ENCODE measurements around the gene POLR1G. TPM values are rescaled to one million over a fixed set of nuclear protein-coding genes. Genes with fewer than 3 reads are reported as not detected.
A peak's percentile ranks its signal among the peaks of the same experiment; 100 is the strongest.
"Not testable (repeated sequence)": the region's sequence is repeated elsewhere in the genome, so short reads cannot be mapped to it uniquely, and the experiment has no call there.

POLR1G gene
- total RNA-seq, 1 donor from 2014 or later = 25.3 TPM

- peaks cover 26% of the 10 kb centered on the region for H3K27me3 Mint-ChIP-seq (ENCODE audit: insufficient read depth)
- H3K4me3 Mint-ChIP-seq; H3K9me3 Mint-ChIP-seq; H3K27ac Mint-ChIP-seq; intact Hi-C loops (cut with micrococcal nuclease); DNase-seq (ENCODE audit: low spot score); H3K36me3 Mint-ChIP-seq (ENCODE audit: low read depth); H3K4me1 Mint-ChIP-seq (ENCODE audit: low read depth): not testable (repeated sequence)
Measured at GRCh38 chr19:45429896-45430295, 23.5 kb downstream of the POLR1G start.

GRCh38 chr19:45431008-45431407 is 24.6 kb downstream of the POLR1G start:
- H3K4me1 Mint-ChIP-seq (ENCODE audit: low read depth); intact Hi-C loops (cut with micrococcal nuclease); H3K9me3 Mint-ChIP-seq; H3K36me3 Mint-ChIP-seq (ENCODE audit: low read depth); H3K4me3 Mint-ChIP-seq; H3K27ac Mint-ChIP-seq; DNase-seq (ENCODE audit: low spot score): not testable (repeated sequence)
- peaks cover 29% of the 10 kb centered on the region for H3K27me3 Mint-ChIP-seq (ENCODE audit: insufficient read depth)

GRCh38 chr19:45432543-45432942 is 26.1 kb downstream of the POLR1G start:
- intact Hi-C loops (cut with micrococcal nuclease) = not testable (repeated sequence)

GRCh38 chr19:45437328-45437727 is 30.9 kb downstream of the POLR1G start:
- H3K27me3 Mint-ChIP-seq (ENCODE audit: insufficient read depth) = peaks cover 3% of the 10 kb centered on the region
- intact Hi-C loops (cut with micrococcal nuclease) = no loop called here
- H3K4me3 Mint-ChIP-seq = no peak overlapping the region
- no peaks in the 10 kb centered on the region for H3K9me3 Mint-ChIP-seq
- DNase-seq (ENCODE audit: low spot score) = no peak
- H3K4me1 Mint-ChIP-seq (ENCODE audit: low read depth) = peaks cover 14% of the 10 kb centered on the region
- peaks cover under 1% of the 10 kb centered on the region for H3K36me3 Mint-ChIP-seq (ENCODE audit: low read depth)
- no peak overlapping the region for H3K27ac Mint-ChIP-seq

More at GRCh38 chr19:45432543-45432942, 26.1 kb downstream of the POLR1G start:
- not testable (repeated sequence) for H3K4me1 Mint-ChIP-seq (ENCODE audit: low read depth); DNase-seq (ENCODE audit: low spot score); H3K36me3 Mint-ChIP-seq (ENCODE audit: low read depth); H3K27ac Mint-ChIP-seq; H3K9me3 Mint-ChIP-seq; H3K4me3 Mint-ChIP-seq
- peaks cover 29% of the 10 kb centered on the region for H3K27me3 Mint-ChIP-seq (ENCODE audit: insufficient read depth)

GRCh38 chr19:45439190-45439568 is 32.7 kb downstream of the POLR1G start:
- Mint-ChIP-seq H3K4me1 (ENCODE audit: low read depth) (peaks cover 29% of the 10 kb centered on the region), H3K36me3 (ENCODE audit: low read depth) (peaks cover 2% of the 10 kb centered on the region), H3K27me3 (ENCODE audit: insufficient read depth) (peaks cover 3% of the 10 kb centered on the region), H3K27ac (no peak overlapping the region), H3K9me3 (no peaks in the 10 kb centered on the region), H3K4me3 (peak overlapping the region; percentile 51)
- intact Hi-C loops (cut with micrococcal nuclease) = loop anchor here (1.0 kb wide), 3 partner anchors 11 to 40 kb away; no protein-coding TSS in a partner anchor
- DNase-seq (ENCODE audit: low spot score) = no peak

- Mint-ChIP-seq H3K27ac (peak overlapping the region; percentile 71), H3K4me3 (peak overlapping the region; percentile 77), H3K9me3 (no peaks in the 10 kb centered on the region), H3K36me3 (ENCODE audit: low read depth) (peaks cover 2% of the 10 kb centered on the region), H3K27me3 (ENCODE audit: insufficient read depth) (peaks cover 3% of the 10 kb centered on the region), H3K4me1 (ENCODE audit: low read depth) (peaks cover 34% of the 10 kb centered on the region)
- DNase-seq (ENCODE audit: low spot score) = peak; percentile 73
- intact Hi-C loops (cut with micrococcal nuclease) = loop anchor here (1.0 to 5.0 kb wide), 4 partner anchors 11 to 40 kb away; partner anchors contain the start of genes POLR1G and PPP1R13L
Measured at GRCh38 chr19:45439569-45440258, 33.3 kb downstream of the POLR1G start.

- peaks cover 34% of the 10 kb centered on the region for H3K4me1 Mint-ChIP-seq (ENCODE audit: low read depth)
- peaks cover 2% of the 10 kb centered on the region for H3K36me3 Mint-ChIP-seq (ENCODE audit: low read depth)
- intact Hi-C loops (cut with micrococcal nuclease) = loop anchor here (5.0 kb wide), 1 partner anchor 33 kb away; the partner anchor contains the start of genes POLR1G and PPP1R13L
- peak overlapping the region; percentile 77 for H3K4me3 Mint-ChIP-seq
- no peaks in the 10 kb centered on the region for H3K27me3 Mint-ChIP-seq (ENCODE audit: insufficient read depth)
- no peak for DNase-seq (ENCODE audit: low spot score)
- H3K27ac Mint-ChIP-seq = peak overlapping the region; percentile 71
- H3K9me3 Mint-ChIP-seq = no peaks in the 10 kb centered on the region
Measured at GRCh38 chr19:45440259-45440638, 33.8 kb downstream of the POLR1G start.

- Mint-ChIP-seq H3K36me3 (ENCODE audit: low read depth) (peaks cover 2% of the 10 kb centered on the region), H3K27ac (peak overlapping the region; percentile 71), H3K27me3 (ENCODE audit: insufficient read depth) (no peaks in the 10 kb centered on the region), H3K4me1 (ENCODE audit: low read depth) (peaks cover 36% of the 10 kb centered on the region), H3K9me3 (no peaks in the 10 kb centered on the region), H3K4me3 (peak overlapping the region; percentile 77)
- DNase-seq (ENCODE audit: low spot score) = no peak
- intact Hi-C loops (cut with micrococcal nuclease) = loop anchor here (5.0 kb wide), 1 partner anchor 34 kb away; the partner anchor contains the start of genes POLR1G and PPP1R13L
Measured at GRCh38 chr19:45440873-45441654, 34.6 kb downstream of the POLR1G start.

GRCh38 chr19:45442408-45442777 is 35.9 kb downstream of the POLR1G start:
- Mint-ChIP-seq H3K4me1 (ENCODE audit: low read depth) (peaks cover 41% of the 10 kb centered on the region), H3K27me3 (ENCODE audit: insufficient read depth) (no peaks in the 10 kb centered on the region), H3K36me3 (ENCODE audit: low read depth) (peaks cover 2% of the 10 kb centered on the region), H3K27ac (peak overlapping the region; percentile 56), H3K9me3 (no peaks in the 10 kb centered on the region), H3K4me3 (peak overlapping the region; percentile 68)
- intact Hi-C loops (cut with micrococcal nuclease) = loop anchor here (5.0 kb wide), 1 partner anchor 35 kb away; the partner anchor contains the start of genes POLR1G and PPP1R13L
- DNase-seq (ENCODE audit: low spot score) = no peak

GRCh38 chr19:45442778-45443461 is 36.5 kb downstream of the POLR1G start:
- Mint-ChIP-seq H3K27ac (peak overlapping the region; percentile 77), H3K36me3 (ENCODE audit: low read depth) (peaks cover 2% of the 10 kb centered on the region), H3K9me3 (no peaks in the 10 kb centered on the region), H3K4me3 (peak overlapping the region; percentile 84), H3K4me1 (ENCODE audit: low read depth) (peaks cover 41% of the 10 kb centered on the region), H3K27me3 (ENCODE audit: insufficient read depth) (no peaks in the 10 kb centered on the region)
- DNase-seq (ENCODE audit: low spot score) = no peak
- intact Hi-C loops (cut with micrococcal nuclease) = loop anchor here (1.0 to 5.0 kb wide), 3 partner anchors 35 to 73 kb away; partner anchors contain the start of genes ERCC2, POLR1G and PPP1R13L

- H3K9me3 Mint-ChIP-seq = no peaks in the 10 kb centered on the region
- no peaks in the 10 kb centered on the region for H3K27me3 Mint-ChIP-seq (ENCODE audit: insufficient read depth)
- H3K4me1 Mint-ChIP-seq (ENCODE audit: low read depth) = peaks cover 41% of the 10 kb centered on the region
- H3K36me3 Mint-ChIP-seq (ENCODE audit: low read depth) = peaks cover 4% of the 10 kb centered on the region
- peak overlapping the region; percentile 88 for H3K27ac Mint-ChIP-seq
- intact Hi-C loops (cut with micrococcal nuclease) = loop anchor here (1.0 to 5.0 kb wide), 3 partner anchors 35 to 73 kb away; partner anchors contain the start of genes ERCC2, POLR1G and PPP1R13L
- peak overlapping the region; percentile 84 for H3K4me3 Mint-ChIP-seq
- peak; percentile 43 for DNase-seq (ENCODE audit: low spot score)
Measured at GRCh38 chr19:45443462-45444317, 37.2 kb downstream of the POLR1G start.
